ENCODE measurements around the gene ADSL. TPM values are rescaled to one million over a fixed set of nuclear protein-coding genes. Genes with fewer than 3 reads are reported as not detected.

ADSL gene
- total RNA-seq, 4 donors from 2014 or later, result 36.1 to 71.8 (median 58.1) TPM

GRCh38 chr22:40407021-40407761 is 60.9 kb downstream of the ADSL start:
- H3K36me3 ChIP-seq, result peaks cover 0 to 100% (median 26%) of the 10 kb centered on the region in 3 donors
- H3K27me3 ChIP-seq, result no peaks in the 10 kb centered on the region
- no peaks in the 10 kb centered on the region for H3K9me3 ChIP-seq
- 92 to 94% methylated on average over 17 to 33 of the region's 37 CpGs for WGBS, 2 donors
- no peaks in the 10 kb centered on the region for H3K4me1 ChIP-seq
- TF ChIP-seq EP300 (IDR thresholded peaks at IDR 0.05) (no peak), CTCF (IDR thresholded peaks at IDR 0.05) (no peak), POLR2A (IDR thresholded peaks at IDR 0.05) (no peak)
- DNase-seq (ENCODE audit: low spot score in 2 of 2), result no peak
- H3K4me3 ChIP-seq, result no peak overlapping the region
- no peak overlapping the region for H3K27ac ChIP-seq

- H3K4me3 ChIP-seq, result no peak overlapping the region
- DNase-seq (ENCODE audit: low spot score in 2 of 2), result no peak
- H3K27ac ChIP-seq, result no peak overlapping the region
- no peaks in the 10 kb centered on the region for H3K4me1 ChIP-seq
- WGBS, 2 donors, result 88 to 89% methylated on average over 18 to 25 of the region's 32 CpGs
- no peaks in the 10 kb centered on the region for H3K9me3 ChIP-seq
- TF ChIP-seq POLR2A (IDR thresholded peaks at IDR 0.05), result no peak
- no peaks in the 10 kb centered on the region for H3K27me3 ChIP-seq
- H3K36me3 ChIP-seq, result peaks cover 0 to 96% (median 26%) of the 10 kb centered on the region in 3 donors
These were observed 61.8 kb downstream of the ADSL start for GRCh38 chr22:40407831-40408717.

- H3K4me1 ChIP-seq, result no peaks in the 10 kb centered on the region
- H3K27me3 ChIP-seq, result no peaks in the 10 kb centered on the region
- 87 to 89% methylated on average over 17 to 18 of the region's 21 CpGs for WGBS, 2 donors
- H3K9me3 ChIP-seq, result no peaks in the 10 kb centered on the region
- no peak for DNase-seq (ENCODE audit: low spot score in 2 of 2)
- no peak overlapping the region for H3K4me3 ChIP-seq
- H3K36me3 ChIP-seq, result peaks cover 0 to 89% (median 26%) of the 10 kb centered on the region in 3 donors
- TF ChIP-seq EP300 (IDR thresholded peaks at IDR 0.05) (peak in 1 of 2 donors; percentile 36), CTCF (IDR thresholded peaks at IDR 0.05) (no peak)
- H3K27ac ChIP-seq, result no peak overlapping the region
These were observed 62.7 kb downstream of the ADSL start for GRCh38 chr22:40408718-40409612.

- Histone ChIP-seq H3K4me3 (no peak overlapping the region), H3K27ac (no peak overlapping the region), H3K36me3 (peaks cover 0 to 85% (median 26%) of the 10 kb centered on the region in 3 donors), H3K4me1 (peaks cover 0 to under 1% (median 0%) of the 10 kb centered on the region in 4 donors), H3K27me3 (no peaks in the 10 kb centered on the region), H3K9me3 (no peaks in the 10 kb centered on the region)
- WGBS, 2 donors, result 84 to 100% methylated on average over 3 to 9 of the region's 11 CpGs
- no peak for DNase-seq (ENCODE audit: low spot score in 2 of 2)
- TF ChIP-seq POLR2A (IDR thresholded peaks at IDR 0.05), result no peak
These were observed 63.4 kb downstream of the ADSL start for GRCh38 chr22:40409613-40410113.

GRCh38 chr22:40410272-40410671 is 64.0 kb downstream of the ADSL start:
- WGBS, 2 donors, result 88 to 90% methylated on average over 8 of the region's 8 CpGs
- H3K9me3 ChIP-seq, result no peaks in the 10 kb centered on the region
- H3K4me1 ChIP-seq, result peaks cover 0 to 5% (median 2%) of the 10 kb centered on the region in 4 donors
- no peak overlapping the region for H3K4me3 ChIP-seq
- TF ChIP-seq EP300 (IDR thresholded peaks at IDR 0.05), result no peak
- no peak for DNase-seq (ENCODE audit: low spot score in 2 of 2)
- H3K36me3 ChIP-seq, result peaks cover 0 to 84% (median 26%) of the 10 kb centered on the region in 3 donors
- H3K27me3 ChIP-seq, result no peaks in the 10 kb centered on the region
- no peak overlapping the region for H3K27ac ChIP-seq

All from tibial nerve (tissue), 4 donors.